Superior temporal gyrus (tissue), 1 donor: ENCODE results near the gene DDX50.

ENCODE experiments used
- DNase-seq: peaks from one replicate; pipeline ENCODE4 v3.0.0-alpha.2; 2016; ENCODE audit errors: extremely low spot score

Gene DDX50

GRCh38 chr10:68981074-68981473 is 80.0 kb downstream of the DDX50 start:
- DNase-seq = no peak

- no peak for DNase-seq
These were observed 81.3 kb downstream of the DDX50 start for GRCh38 chr10:68982389-68982788.

GRCh38 chr10:68987611-68988010 is 86.5 kb downstream of the DDX50 start:
- no peak for DNase-seq

- DNase-seq = peak; percentile 98
These were observed 87.6 kb downstream of the DDX50 start, which contains the start of gene KIFBP for GRCh38 chr10:68988530-68989316. Gene KIFBP (plus strand): TSS chr10:68988803. CDS start chr10:68988833, 30 bp downstream.

- no peak for DNase-seq
These were observed 88.3 kb downstream of the DDX50 start for GRCh38 chr10:68989317-68989990.

GRCh38 chr10:68992636-68993440 is 91.7 kb downstream of the DDX50 start:
- DNase-seq = no peak
